K562 (cell line): ENCODE results near the gene HPD. TPM values are rescaled to one million over a fixed set of nuclear protein-coding genes. Genes with fewer than 3 reads are reported as not detected.
A peak's percentile ranks its signal among the peaks of the same experiment; 100 is the strongest.

ENCODE experiments used
- MAZ ChIP-seq, 2 experiments: fragments of 450-650 bp in 1 of 2; sonication (generic) in 1 of 2; formaldehyde crosslinking; IDR thresholded peaks in 1 of 2; conservative IDR thresholded peaks in 1 of 2; 2 replicates each; pipeline versions ENCODE4 v1.4.0 to v1.5.0; 2020; ENCODE audit warnings: mild to moderate bottlenecking in 1 of 2, missing genetic modification reagents in 1 of 2
- PHF8 ChIP-seq: fragments of 200-600 bp; sonication (generic); IDR thresholded peaks from 2 replicates; pipeline ENCODE4 v1.6.1; 2012; ENCODE audit warnings: mixed run types, mild to moderate bottlenecking, inconsistent platforms, low read length, moderate library complexity, borderline replicate concordance
- SRSF7 ChIP-seq: fragments of 200-400 bp; formaldehyde crosslinking; optimal IDR thresholded peaks from 2 replicates; pipeline ENCODE3; 2017; ENCODE audit warnings: mild to moderate bottlenecking, low read depth, low read length
- TBP ChIP-seq: optimal IDR thresholded peaks from 2 replicates; pipeline ENCODE3; 2011; ENCODE audit warnings: low read depth, low read length, improper control_type of control experiment
- TEAD2 ChIP-seq: fragments of 450-650 bp; IDR thresholded peaks from 2 replicates; pipeline ENCODE4 v1.6.1; 2016; ENCODE audit warnings: missing genetic modification characterization, control low read depth, missing compliant biosample characterization
- TRIM25 ChIP-seq: fragments of 450-650 bp; IDR thresholded peaks from 2 replicates; pipeline ENCODE4 v1.7.0; 2016; ENCODE audit warnings: borderline replicate concordance
- ZNF431 ChIP-seq: sonication (generic); formaldehyde crosslinking; IDR thresholded peaks from 2 replicates; pipeline ENCODE4 v1.8.0; 2022; ENCODE audit warnings: mild to moderate bottlenecking, missing genetic modification reagents
- ZNF449 ChIP-seq: fragments of 250-450 bp; sonication (Bioruptor Pico); IDR thresholded peaks from 2 replicates; pipeline ENCODE4 v1.8.0; 2022; ENCODE audit warnings: moderate library complexity, mild to moderate bottlenecking, inconsistent platforms
- polyA plus RNA-seq, 8 experiments: library from polyadenylated mRNA; depleted of rRNA in 4 of 8; stranded (reverse) in 5 of 8; unstranded in 3 of 8; fragments of >200 nt; fragmentation: Nextera tagmentation in 2 of 8; fragmentation: Illumina TruSeq in 1 of 8; extraction: Ambion mirVana in 2 of 8; extraction: Trizol in 1 of 8; gene quantifications; 2 replicates each; pipeline versions ENCODE4 v1.2.1 to v1.2.3, GENCODE V29; 2011 to 2014; ENCODE audit warnings: inconsistent platforms in 1 of 8, missing spikeins in 1 of 8
- total RNA-seq, 7 experiments: library from RNA; depleted of rRNA in 6 of 7; stranded (reverse); fragments of >200 nt in 6 of 7; fragmentation: Illumina TruSeq in 2 of 7; extraction: Trizol in 2 of 7; gene quantifications; 2 replicates each; pipeline versions ENCODE4 v1.2.1 to v1.2.3, GENCODE V29; 2011 to 2021; ENCODE audit warnings: low replicate concordance in 1 of 7
- TF ChIP-seq, protein P1 (sequence below), 2 experiments: fragments of 450-650 bp; formaldehyde crosslinking in 1 of 2; IDR thresholded peaks; 2 replicates each; pipeline versions ENCODE4 v1.4.0 to v1.6.1; 2014 to 2020; ENCODE audit warnings: mild to moderate bottlenecking in 2 of 2, borderline replicate concordance in 1 of 2, low read depth in 1 of 2

HPD gene
- total and polyA plus RNA-seq, 9 of the 15 experiments (the other 6 are each of a cell fraction or from before 2014, with no cell fraction given), result 0.06 to 0.29 (median 0.07) TPM; not detected in 4

DNA sequence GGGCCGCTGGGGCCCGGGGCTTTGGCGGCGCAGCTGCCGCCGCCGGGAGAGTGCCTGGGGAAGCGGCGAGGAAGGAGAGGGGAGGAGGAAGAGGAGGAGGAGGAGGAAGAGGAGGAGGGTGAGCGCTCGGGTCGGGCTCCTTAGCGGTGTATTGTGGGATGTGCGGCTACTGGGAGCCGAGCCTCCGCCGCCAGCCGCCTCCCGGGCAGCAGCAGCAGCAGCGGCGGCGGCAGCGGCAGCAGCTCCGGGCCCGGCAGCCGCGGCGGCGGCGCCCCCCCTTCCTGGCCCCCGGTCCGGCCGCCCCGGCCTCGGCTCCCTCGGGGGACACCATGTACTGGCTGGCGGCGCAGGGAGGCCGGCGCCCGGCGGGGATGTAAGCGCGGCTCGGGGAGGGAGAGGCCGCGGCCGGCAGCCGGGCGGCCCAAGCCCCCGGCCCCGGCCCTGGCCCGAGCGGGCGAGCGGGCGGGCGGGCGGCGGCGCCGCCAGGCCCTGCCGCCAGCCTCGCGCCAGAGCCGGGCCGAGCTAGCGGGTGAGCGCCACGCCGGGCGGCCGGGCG lies 54.7 kb downstream of the HPD start, which contains the start of gene SETD1B (continued):
- TF ChIP-seq, protein P1, sequence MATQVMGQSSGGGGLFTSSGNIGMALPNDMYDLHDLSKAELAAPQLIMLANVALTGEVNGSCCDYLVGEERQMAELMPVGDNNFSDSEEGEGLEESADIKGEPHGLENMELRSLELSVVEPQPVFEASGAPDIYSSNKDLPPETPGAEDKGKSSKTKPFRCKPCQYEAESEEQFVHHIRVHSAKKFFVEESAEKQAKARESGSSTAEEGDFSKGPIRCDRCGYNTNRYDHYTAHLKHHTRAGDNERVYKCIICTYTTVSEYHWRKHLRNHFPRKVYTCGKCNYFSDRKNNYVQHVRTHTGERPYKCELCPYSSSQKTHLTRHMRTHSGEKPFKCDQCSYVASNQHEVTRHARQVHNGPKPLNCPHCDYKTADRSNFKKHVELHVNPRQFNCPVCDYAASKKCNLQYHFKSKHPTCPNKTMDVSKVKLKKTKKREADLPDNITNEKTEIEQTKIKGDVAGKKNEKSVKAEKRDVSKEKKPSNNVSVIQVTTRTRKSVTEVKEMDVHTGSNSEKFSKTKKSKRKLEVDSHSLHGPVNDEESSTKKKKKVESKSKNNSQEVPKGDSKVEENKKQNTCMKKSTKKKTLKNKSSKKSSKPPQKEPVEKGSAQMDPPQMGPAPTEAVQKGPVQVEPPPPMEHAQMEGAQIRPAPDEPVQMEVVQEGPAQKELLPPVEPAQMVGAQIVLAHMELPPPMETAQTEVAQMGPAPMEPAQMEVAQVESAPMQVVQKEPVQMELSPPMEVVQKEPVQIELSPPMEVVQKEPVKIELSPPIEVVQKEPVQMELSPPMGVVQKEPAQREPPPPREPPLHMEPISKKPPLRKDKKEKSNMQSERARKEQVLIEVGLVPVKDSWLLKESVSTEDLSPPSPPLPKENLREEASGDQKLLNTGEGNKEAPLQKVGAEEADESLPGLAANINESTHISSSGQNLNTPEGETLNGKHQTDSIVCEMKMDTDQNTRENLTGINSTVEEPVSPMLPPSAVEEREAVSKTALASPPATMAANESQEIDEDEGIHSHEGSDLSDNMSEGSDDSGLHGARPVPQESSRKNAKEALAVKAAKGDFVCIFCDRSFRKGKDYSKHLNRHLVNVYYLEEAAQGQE (IDR thresholded peaks at IDR 0.05; ENCODE audit: borderline replicate concordance), result no peak
- TF ChIP-seq, protein P1 (CRISPR knock-in tag; IDR thresholded peaks at IDR 0.05; ENCODE audit: low read depth), result no peak
- TF ChIP-seq TBP (peak; percentile 23), PHF8 (no peak; the same call in 1 of the 2 replicates), SRSF7 (no peak), TEAD2 (tag) (no peak), MAZ (CRISPR knock-in tag; conservative IDR thresholded peaks at IDR 0.05 in 1 of 2, IDR thresholded peaks at IDR 0.05 in 1 of 2) (no peak), TRIM25 (no peak), ZNF449 (CRISPR knock-in tag) (no peak), ZNF431 (CRISPR knock-in tag) (no peak)
